GM19452 (cell line): ENCODE results near the gene THOC3.
"Not testable (repeated sequence)": the region's sequence is repeated elsewhere in the genome, so short reads cannot be mapped to it uniquely, and the experiment has no call there.

Experiments used
- ATAC-seq: cut with Tn5 transposase; IDR thresholded peaks from one replicate; pipeline ENCODE4 v1.9.1; 2021; ENCODE audit not compliant: unreplicated experiment

The THOC3 gene, protein sequence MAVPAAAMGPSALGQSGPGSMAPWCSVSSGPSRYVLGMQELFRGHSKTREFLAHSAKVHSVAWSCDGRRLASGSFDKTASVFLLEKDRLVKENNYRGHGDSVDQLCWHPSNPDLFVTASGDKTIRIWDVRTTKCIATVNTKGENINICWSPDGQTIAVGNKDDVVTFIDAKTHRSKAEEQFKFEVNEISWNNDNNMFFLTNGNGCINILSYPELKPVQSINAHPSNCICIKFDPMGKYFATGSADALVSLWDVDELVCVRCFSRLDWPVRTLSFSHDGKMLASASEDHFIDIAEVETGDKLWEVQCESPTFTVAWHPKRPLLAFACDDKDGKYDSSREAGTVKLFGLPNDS

DNA sequence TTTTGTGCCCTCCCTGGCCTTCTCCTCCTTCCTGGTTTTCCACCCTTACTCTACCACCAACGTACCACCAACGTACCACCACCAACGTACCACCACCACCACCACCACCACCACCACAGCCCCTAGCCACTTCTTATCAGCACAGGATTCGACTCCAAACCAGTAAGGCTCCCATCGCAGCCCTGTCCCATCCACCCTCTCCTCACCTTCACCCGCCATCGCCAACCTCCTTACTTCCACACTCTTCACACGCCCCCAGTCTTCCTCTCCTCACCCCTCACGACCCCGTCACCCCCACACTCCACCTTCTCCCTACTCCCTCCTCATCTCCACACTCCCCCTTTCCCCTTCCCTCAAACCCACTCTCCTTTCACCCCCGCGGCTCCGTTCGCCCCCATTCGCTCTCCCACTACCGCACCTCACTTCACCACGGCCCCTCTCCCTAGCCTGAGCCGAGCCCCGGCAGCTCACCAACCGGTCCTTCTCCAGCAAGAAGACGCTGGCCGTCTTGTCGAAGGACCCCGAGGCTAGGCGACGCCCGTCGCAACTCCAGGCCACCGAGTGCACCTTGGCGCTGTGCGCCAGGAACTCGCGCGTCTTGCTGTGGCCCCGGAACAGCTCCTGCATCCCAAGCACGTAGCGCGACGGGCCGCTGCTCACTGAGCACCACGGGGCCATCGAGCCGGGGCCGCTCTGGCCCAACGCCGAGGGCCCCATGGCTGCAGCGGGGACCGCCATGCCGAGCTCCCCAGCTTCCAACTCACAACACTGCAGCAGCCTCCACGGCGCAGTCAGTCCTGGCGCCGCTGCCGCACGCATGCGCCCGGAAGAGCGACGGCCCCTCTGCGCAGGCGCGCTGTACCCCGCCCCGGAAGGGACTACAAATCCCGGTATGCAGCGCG is at the start of gene THOC3:
Gene THOC3, minus strand, starts transcription at position 845 of the 902 bp plus-strand sequence. Its CDS starts 107 bp downstream, at position 738.
- ATAC-seq, result peak; percentile 98

DNA sequence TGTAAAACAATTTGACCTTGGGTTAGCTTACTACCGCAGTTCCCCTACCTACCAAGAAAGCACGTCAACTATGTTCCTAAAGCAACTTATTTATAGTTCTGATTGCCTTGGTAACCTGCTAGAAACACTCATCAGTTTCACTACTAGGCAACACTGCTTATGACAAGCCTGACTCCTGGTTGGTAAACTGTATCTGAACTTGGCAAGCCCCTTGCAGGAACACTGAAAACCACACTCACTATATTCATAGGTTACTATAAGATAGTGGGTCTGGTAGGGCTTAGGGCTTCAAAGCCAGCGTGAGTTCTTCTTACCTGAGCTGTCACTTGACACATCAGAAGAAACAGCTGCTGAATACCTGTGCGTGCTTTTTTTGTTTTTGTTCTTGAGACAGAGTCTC is 49.2 kb upstream of the THOC3 start:
- ATAC-seq, result not testable (repeated sequence)

DNA sequence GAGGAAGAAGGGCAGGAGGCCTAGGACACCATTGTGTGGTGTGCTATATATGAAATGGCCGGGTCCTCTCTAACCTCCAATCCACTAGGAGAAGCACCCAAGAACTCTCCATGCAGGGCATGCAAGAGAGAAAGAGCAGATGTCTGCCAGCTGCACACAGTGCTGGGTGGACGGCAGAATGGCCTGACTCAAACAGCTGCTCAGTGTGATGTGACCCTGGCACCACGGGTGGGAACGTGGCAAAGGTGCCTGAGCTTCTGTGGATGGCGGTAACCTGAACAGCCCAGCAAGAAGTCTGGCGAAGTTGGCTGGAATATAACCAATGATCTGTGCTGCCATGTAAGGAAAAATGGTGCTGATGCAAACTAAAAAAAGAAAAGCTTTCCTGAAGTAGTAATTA is 46.2 kb upstream of the THOC3 start:
- ATAC-seq, result not testable (repeated sequence)

DNA sequence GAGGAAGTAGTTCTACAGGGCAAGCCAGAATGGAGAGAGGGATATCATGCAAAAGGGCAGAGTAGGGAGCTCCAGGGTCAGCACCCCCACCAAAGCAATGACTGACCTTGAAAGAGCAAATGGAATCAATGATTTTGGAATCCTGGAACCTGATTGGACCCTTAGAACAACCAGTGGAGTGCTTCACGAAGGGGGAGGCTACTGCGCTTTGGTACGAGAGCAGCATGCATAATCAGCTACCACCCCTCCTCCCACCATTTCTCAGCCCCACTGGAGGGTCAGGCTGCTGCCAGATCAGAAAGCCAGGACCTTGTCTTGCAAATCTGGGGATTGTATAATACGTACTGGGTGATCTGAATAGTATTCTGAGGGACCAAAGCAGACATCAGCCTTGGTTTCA is 43.0 kb upstream of the THOC3 start:
- not testable (repeated sequence) for ATAC-seq

DNA sequence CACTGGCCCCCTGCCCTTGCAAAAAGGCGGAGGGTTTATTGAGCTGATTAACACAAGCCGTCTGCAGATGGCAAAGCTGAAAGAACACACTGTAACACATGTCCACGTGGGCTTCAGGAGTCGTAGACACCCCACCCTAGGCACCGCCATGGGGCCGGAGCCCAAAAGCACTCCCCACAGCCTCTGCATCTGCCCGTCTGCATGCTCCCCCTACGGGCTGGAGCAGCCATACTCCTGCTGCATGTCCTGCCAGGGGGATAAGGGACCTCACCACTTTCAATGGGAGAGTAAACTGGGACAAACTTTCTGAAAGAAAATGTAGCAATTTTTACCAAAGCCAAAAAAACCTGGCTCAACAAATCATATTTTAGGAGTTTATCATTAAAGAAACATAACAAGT is 42.1 kb upstream of the THOC3 start:
- not testable (repeated sequence) for ATAC-seq

DNA sequence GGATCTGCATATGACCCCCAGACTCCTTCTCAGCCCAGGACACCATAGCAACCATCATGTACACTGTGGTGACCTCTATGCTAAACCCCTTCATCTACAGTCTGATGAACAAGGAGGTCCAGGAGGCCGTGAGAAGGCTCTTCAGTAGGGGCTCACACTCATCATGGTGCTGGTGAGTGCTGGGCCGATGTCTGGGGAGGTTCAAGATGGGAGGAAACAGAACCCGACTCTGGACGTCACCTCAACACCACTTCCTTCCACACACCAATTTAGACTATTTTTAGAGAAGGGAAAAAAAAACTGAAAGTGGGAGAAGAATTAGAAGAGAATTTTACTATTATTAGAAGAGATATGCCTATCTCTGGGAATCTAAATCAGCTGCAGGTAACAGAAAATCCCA is 39.1 kb upstream of the THOC3 start:
- not testable (repeated sequence) for ATAC-seq

DNA sequence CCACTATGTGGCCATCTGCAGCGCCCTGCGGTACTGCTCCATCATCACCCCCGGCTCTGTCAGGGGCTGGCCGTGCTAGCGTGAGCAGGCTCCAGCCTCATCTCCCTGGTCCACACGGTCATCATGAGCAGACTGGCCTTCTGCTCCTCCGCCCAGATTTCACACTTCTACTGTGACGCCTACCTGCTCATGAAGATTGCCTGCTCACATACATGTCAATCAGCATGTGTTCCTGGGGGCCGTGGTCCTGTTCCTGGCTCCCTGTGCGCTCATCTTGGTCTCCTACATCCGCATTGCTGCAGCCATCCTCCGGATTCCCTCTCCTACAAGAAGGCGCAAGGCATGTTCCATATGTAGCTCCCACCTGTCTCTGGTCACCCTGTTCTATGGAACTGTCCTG is 38.7 kb upstream of the THOC3 start:
- ATAC-seq, result not testable (repeated sequence)

DNA sequence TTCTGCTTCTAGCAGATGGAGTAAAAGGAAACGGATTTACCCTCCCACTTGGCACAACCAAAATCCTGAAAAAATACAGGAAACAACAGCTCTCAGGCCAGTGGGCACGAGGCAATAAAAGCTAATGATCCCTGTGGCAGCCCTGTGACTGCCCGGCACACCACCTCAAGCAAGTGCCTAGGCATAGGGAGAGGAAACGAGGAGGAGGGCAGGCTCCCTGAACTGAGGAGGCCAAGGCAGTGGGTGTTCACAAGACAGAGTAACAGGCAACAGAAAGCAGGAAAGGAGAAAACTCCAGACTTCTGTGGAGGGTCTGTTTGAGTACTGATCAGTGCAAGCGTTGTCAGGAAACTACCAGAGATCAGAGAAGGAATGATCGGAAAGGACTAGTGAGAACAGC is 29.9 kb upstream of the THOC3 start:
- ATAC-seq, result not testable (repeated sequence)

DNA sequence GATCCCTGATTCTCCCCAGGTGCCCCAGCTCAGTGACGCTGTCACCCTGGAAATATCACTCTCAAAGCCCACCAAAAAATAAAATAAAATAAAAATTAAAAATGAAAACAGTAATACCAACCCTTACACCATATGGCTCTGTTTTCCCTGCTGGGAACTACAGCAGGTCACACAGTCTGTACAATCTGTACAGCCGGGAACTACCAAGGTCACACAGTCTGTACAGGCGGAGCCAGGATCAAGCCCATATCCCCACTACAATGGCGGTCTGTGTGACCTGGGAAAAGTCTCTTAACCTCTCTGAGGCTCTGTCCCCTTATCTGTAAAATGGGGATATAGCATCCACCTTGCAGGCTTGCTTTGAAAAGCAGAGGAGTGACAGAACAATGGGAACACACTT is 29.4 kb upstream of the THOC3 start:
- not testable (repeated sequence) for ATAC-seq

DNA sequence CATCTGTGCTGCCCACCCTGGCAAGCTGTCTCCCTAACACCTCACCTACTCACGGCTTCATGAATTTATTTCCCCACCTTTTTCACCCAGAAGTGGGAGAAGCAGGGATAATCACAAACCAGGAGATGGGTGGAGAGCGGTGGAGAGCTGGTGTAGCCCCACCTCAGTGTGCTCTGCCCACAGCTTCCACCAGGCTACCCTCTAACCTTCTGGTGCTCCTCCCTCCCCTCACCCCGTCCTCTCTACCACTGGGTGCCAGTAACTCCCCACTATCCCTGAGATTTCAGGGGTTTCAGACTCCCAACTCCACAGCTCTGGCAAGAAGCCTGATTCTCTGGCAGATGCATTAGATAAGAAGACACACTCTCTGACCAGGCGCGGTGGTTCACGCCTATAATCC is 28.7 kb upstream of the THOC3 start:
- ATAC-seq, result not testable (repeated sequence)

DNA sequence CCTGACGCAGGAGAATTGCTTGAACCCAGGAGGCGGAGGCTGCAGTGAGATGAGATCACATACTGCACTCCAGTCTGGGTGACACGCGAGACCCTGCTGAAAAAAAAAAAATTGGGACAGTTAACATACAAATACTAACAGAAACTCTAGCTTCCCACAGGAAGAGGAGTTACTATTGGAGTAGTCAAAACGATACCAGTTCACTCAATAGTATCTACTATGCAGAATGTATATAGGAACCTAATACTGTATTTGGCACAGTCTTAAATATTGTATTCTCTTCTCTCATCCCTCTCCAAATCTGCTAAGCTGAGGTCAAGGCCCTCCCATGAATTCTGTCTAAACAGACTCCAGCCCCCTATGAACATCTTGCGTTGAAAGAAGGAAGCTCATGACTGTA is 27.4 kb upstream of the THOC3 start:
- ATAC-seq, result not testable (repeated sequence)

DNA sequence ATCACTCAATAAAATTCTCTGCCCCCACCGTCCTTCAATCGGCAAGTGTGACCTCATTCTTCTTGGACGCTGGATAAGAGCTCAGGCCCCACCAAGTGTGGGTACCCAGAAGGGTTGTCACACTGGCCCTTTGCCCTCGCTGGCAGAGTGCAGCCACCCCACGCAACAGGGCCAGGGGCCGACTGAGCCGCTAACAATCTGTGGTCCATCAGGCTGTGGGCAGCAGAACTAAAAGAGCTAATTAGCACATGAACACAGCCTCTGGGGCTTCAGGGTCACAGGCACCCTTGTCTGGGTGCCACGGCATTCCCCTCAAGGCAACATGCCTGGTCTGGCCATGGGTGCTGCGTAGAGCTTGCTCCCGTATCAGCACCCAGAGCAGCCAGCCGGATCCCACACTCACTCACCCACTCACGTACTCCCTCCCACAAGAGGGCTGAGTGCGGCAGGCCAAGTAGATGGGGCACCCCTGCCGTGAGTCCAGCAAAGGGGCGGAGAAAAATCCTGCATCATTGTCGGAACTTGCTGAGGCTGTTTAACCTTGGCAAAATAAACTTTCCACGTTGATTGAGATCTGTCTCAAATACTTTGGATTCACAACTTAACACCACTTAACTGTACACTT is 11.4 kb upstream of the THOC3 start:
- not testable (repeated sequence) for ATAC-seq

DNA sequence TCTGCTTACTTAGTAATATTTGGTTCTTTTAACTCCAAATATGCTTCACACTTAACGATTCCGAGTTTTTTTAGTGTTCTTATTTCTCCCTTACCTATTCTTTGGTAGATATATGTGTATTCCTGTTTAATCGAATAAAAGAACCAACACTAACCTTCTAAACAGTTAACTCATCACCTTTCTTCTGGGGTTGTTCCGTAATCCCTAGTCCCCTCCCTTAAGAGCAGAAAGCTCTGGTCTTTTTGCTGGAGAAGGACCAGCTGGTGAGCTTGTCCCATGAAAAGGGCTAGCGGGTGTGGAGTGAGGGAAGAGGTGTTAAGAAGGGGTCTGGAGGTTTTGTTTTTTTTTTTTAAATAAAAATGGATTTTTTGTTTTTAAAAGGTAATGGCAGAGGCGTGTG is 266 bp upstream of the THOC3 start:
- peak; percentile 44 for ATAC-seq

DNA sequence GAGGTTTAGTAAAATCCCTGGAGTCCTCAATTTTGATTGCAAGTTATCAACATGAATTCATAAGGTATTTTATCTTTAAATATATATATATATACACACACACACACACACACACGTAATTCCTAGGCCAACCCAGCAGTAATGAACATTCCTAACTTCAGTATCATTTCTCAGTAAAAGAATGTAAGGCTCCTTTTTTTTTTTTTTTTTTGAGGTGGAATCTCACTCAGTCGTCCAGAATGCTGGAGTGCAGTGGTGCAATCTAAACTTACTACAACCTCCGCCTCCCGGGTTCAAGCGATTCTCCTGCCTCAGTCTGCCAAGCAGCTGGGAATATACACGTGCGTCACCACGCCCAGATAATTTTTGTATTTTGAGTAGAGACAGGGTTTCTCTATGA is 5.8 kb downstream of the THOC3 start:
- ATAC-seq, result not testable (repeated sequence)

DNA sequence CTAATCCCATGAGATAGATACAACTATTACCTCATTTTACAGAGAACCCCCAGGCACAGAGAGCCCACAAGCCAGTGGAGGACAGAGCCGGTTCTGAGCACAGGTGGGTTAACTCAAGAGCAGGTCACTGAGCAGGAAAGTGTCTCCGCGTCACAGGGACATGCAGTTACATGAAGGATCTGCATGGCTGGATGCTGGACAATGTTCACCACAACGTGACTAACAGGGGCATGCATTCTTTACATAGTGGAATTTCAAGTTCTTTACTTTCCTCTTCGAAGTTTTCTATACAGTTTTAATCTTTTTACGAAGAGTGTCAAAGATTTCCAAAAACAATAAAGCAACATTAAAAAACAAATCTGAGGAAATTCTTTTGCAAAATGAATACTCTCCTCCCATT is 7.9 kb downstream of the THOC3 start:
- not testable (repeated sequence) for ATAC-seq

DNA sequence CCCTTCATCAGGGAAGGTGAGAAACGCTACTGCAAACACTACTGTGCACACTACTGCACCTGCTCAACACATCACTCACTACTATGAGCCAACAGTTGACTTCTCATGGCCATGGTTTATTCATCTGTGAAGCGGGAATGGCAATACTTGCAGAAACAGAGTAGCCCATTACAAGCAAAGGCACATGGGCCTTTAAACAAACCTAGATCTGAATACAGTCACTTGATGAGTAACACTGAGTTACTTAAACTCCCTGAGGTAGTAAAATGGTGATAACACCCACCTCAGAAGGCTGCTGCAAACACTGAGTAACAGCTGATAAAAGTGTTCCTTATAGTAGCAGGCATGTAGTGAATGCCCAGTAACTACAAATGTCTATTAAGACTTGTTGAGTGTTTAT is 9.6 kb downstream of the THOC3 start:
- ATAC-seq, result not testable (repeated sequence)

DNA sequence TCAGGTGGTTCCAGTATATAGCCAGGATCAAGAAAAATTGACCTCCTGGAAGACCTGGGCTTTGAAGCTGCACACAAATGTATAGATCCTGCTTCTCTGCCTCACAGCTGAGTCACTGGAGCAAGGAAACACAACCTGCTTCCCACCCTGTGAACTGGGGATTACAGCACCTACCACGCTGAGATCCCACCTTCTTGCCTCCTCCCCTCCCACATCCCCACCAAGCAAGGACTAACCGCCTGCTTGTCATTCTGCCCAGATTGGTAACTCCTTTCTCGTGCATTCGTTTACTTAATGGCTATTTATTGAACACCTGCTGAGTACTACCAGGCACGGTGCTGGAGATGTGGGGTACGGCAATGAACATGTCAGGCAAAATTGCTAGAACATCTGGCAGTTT is 14.0 kb downstream of the THOC3 start:
- ATAC-seq, result not testable (repeated sequence)

DNA sequence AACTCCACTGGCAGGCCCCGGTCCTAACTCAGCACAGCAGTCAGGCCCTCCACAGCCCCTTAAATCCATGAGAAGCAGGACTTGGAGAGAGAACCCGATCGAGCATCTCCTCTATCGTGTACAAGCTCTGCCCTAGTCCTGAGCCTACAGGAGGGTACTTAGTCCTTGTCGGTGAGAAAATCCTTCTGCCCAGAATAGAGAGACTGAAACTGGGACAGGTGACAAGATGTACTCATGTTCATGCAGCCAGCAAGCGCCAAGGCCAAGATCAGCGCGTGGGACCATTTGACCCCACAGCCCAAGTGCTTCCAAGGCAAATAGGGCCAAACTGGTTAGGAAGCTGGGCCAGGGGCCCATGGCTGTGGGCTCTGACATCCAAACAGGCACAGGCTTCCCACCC is 15.3 kb downstream of the THOC3 start:
- ATAC-seq, result not testable (repeated sequence)

DNA sequence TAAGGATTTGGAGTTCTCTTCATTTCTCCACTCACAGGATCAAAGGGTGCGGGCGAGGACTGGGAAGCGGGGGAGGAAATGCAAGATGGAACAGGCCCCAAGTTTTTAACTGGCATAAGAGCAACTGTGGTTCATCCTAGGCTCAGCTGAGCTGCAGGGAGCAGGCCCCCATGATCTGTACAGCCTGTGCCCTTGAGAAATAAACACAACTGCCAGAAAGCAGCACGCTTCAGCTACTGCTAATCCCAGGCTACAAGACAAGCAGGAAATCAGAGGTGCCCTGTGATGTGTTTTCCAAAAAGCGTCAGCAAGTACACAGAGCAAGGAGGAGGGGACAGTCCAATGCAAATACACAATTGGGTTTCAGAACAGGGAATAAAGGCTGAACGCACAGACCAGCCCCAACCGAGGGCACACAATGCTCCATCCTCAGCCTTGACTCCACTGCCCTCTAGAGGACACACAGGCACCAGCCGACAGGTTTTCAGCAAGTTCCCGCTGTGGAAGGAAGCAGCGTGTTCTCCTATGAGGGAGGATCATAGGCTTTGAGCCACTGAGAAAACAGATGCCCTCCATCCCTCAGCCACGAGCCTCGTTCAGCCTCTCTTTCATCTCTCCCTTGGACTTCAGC is 16.7 kb downstream of the THOC3 start:
- not testable (repeated sequence) for ATAC-seq

DNA sequence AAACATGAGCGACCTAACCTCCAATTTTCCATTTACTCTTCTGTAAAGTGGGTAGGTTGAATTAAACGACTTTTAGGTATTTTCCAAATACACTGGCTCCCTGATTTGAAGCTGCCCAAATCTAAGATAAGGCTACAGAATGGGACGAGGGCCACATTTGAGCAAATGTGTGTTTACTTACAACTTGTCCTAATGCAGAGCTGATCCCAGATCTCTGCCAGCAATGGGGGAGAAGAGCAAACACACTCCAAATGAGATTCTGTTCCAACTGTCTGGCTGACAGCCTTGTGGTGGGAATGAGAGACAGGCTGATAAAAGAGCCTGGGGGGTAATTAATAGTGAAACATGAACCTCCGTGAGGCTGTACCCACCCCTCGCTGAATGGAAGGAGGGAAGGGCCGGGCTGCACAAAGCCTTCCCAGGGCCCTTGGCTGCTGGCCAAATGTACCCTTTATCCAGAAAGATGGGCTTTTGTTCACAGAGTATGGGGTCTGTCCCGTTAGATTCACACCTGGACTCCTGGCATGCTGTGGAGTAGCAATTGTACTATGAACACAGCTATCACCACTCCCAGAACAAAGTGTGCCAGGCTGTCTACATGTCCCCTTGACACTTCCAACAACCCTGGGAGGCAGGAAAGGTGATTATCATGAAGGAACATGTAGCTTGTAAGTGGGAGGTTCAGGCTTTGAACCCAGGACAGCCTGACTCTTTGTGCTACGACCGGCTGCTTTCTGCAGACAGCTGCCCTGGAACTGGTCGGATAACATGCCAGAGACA is 19.6 kb downstream of the THOC3 start:
- not testable (repeated sequence) for ATAC-seq
